ENCODE results near the gene SLC35F1.

GRCh38 chr6:117861545-117861944 is 45.5 kb upstream of the SLC35F1 start:
- TF ChIP-seq CTCF (IDR thresholded peaks at IDR 0.05) = no peak
- TF ChIP-seq JUNB (IDR thresholded peaks at IDR 0.05) = no peak
- no peak for TF ChIP-seq EHMT2 (IDR thresholded peaks at IDR 0.05; ENCODE audit: low read depth)
- no peak for TF ChIP-seq CBX2 (IDR thresholded peaks at IDR 0.05; ENCODE audit: borderline replicate concordance, low read depth)
- no peak for TF ChIP-seq POLR2A (IDR thresholded peaks at IDR 0.05; ENCODE audit: low read length)
- no peak for TF ChIP-seq EP300 (IDR thresholded peaks at IDR 0.05)
- no peak for TF ChIP-seq FOSL2 (IDR thresholded peaks at IDR 0.05)
- TF ChIP-seq FOSL2 (CRISPR knock-in tag; IDR thresholded peaks at IDR 0.05) = no peak
- TF ChIP-seq MAFK (IDR thresholded peaks at IDR 0.05; ENCODE audit: partially characterized antibody) = no peak
- no peak for TF ChIP-seq POLR2AphosphoS2 (conservative IDR thresholded peaks at IDR 0.05; ENCODE audit: low read length)
- TF ChIP-seq CBX8 (IDR thresholded peaks at IDR 0.05) = no peak
- no peak for TF ChIP-seq RCOR1 (IDR thresholded peaks at IDR 0.05; ENCODE audit: low read depth, low read length)
- no peak for TF ChIP-seq RFX5 (IDR thresholded peaks at IDR 0.05)
- TF ChIP-seq KDM1A (IDR thresholded peaks at IDR 0.05; ENCODE audit: low read depth) = no peak
- no peak for TF ChIP-seq HMGXB4 (CRISPR knock-in tag; IDR thresholded peaks at IDR 0.05; ENCODE audit: borderline replicate concordance)
